ENCODE data around the gene THYN1. TPM values are rescaled to one million over a fixed set of nuclear protein-coding genes. Genes with fewer than 3 reads are reported as not detected.

The THYN1 gene
- total and polyA plus RNA-seq, 2 of the 13 experiments (the other 11 are each of a cell fraction or from before 2014, with no cell fraction given), result 36.1 to 87.6 TPM

GRCh38 chr11:134235399-134235798, 17.8 kb downstream of the THYN1 start (continued):
- TF ChIP-seq TP53 (CRISPR knock-in tag; conservative IDR thresholded peaks at IDR 0.05) (no peak), ZHX1 (CRISPR knock-in tag; IDR thresholded peaks at IDR 0.05; ENCODE audit: low read depth) (no peak), ZNF101 (CRISPR knock-in tag; IDR thresholded peaks at IDR 0.05; ENCODE audit: borderline replicate concordance, low read depth) (no peak), ZNF841 (CRISPR knock-in tag; IDR thresholded peaks at IDR 0.05; ENCODE audit: borderline replicate concordance) (no peak), ZNF749 (CRISPR knock-in tag; IDR thresholded peaks at IDR 0.05; ENCODE audit: borderline replicate concordance) (no peak), ZNF577 (CRISPR knock-in tag; IDR thresholded peaks at IDR 0.05; ENCODE audit: borderline replicate concordance, low read depth) (no peak), TOPORS (CRISPR knock-in tag; IDR thresholded peaks at IDR 0.05) (no peak), KLF13 (CRISPR knock-in tag; IDR thresholded peaks at IDR 0.05) (no peak), TEAD3 (CRISPR knock-in tag; optimal IDR thresholded peaks at IDR 0.05; ENCODE audit: borderline replicate concordance) (no peak), ZFP62 (CRISPR knock-in tag; IDR thresholded peaks at IDR 0.05) (no peak), HNF1B (CRISPR knock-in tag; IDR thresholded peaks at IDR 0.05) (no peak), HNF1A (IDR thresholded peaks at IDR 0.05; ENCODE audit: low read depth) (no peak), HNF1A (CRISPR knock-in tag; IDR thresholded peaks at IDR 0.05; ENCODE audit: borderline replicate concordance) (no peak), RELA (CRISPR knock-in tag; IDR thresholded peaks at IDR 0.05) (no peak), ERF (CRISPR knock-in tag; IDR thresholded peaks at IDR 0.05) (0 out of 2 replicates have a peak, but pooled peaks have one; percentile 20), ZNF234 (CRISPR knock-in tag; conservative IDR thresholded peaks at IDR 0.05) (no peak), SIN3A (IDR thresholded peaks at IDR 0.05; ENCODE audit: borderline replicate concordance, low read depth, low read length) (no peak), FOXA1 (IDR thresholded peaks at IDR 0.05) (no peak), FOXA1 (CRISPR knock-in tag; IDR thresholded peaks at IDR 0.05) (no peak), EHMT2 (IDR thresholded peaks at IDR 0.05; ENCODE audit: borderline replicate concordance, low read depth, low read length) (no peak), CCAR2 (optimal IDR thresholded peaks at IDR 0.05; ENCODE audit: low read depth, low read length) (no peak), ZNF552 (CRISPR knock-in tag; IDR thresholded peaks at IDR 0.05; ENCODE audit: borderline replicate concordance) (no peak), BRF2 (CRISPR knock-in tag; IDR thresholded peaks at IDR 0.05) (no peak)
